Activated CD8-positive, alpha-beta T cell treated with anti-CD3 and anti-CD28 coated beads for 36 hours (primary cell): ENCODE measurements around the gene PRND. TPM values are rescaled to one million over a fixed set of nuclear protein-coding genes. Genes with fewer than 3 reads are reported as not detected.

Experiments used
- ATAC-seq: fragments of 200-7000 bp; cut with Tn5 transposase; one replicate; pipeline ENCODE4 v1.10.0; 2021; ENCODE audit warnings: mild to moderate bottlenecking, moderate library complexity
- CTCF ChIA-PET: fragments of 350-600 bp; sonication (Branson Sonifier 250); formaldehyde crosslinking; loops from one replicate; lab custom pipeline; 2021; ENCODE audit warnings: antibody characterized with exemption; lab: Charles Lee
- POLR2A ChIA-PET: fragments of 350-600 bp; sonication (Branson Sonifier 250); formaldehyde crosslinking; loops from one replicate; lab custom pipeline; 2021; ENCODE audit warnings: antibody characterized with exemption; lab: Charles Lee
- DNase-seq: peaks from one replicate; pipeline ENCODE4 v3.0.0-alpha.2; 2020
- H3K27ac Mint-ChIP-seq: one replicate; pipeline ENCODE4 v1.8.0; 2021; ENCODE audit warnings: mild to moderate bottlenecking, mixed read lengths
- H3K27me3 Mint-ChIP-seq: one replicate; pipeline ENCODE4 v1.8.0; 2021; ENCODE audit warnings: mixed read lengths
- H3K36me3 Mint-ChIP-seq: one replicate; pipeline ENCODE4 v1.8.0; 2021; ENCODE audit warnings: low read depth, mixed read lengths
- H3K4me1 Mint-ChIP-seq: one replicate; pipeline ENCODE4 v1.8.0; 2021; ENCODE audit warnings: low read depth, mixed read lengths
- H3K4me3 Mint-ChIP-seq: one replicate; pipeline ENCODE4 v1.8.0; 2021; ENCODE audit warnings: mild to moderate bottlenecking, moderate library complexity, mixed read lengths
- H3K9me3 Mint-ChIP-seq: one replicate; pipeline ENCODE4 v1.8.0; 2021; ENCODE audit warnings: mixed read lengths
- CTCF ChIP-seq: fragments of 200-600 bp; IDR thresholded peaks from one replicate; pipeline ENCODE4 v1.8.0; 2022; ENCODE audit warnings: antibody characterized with exemption, mild to moderate bottlenecking
- intact Hi-C: fragments of 100-400 bp; cut with micrococcal nuclease; formaldehyde crosslinking; loops from one replicate; pipeline ENCODE4 v1.10.0; 2022
- total RNA-seq, 2 experiments: library from RNA; stranded (reverse); gene quantifications; one replicate each; pipeline ENCODE4 v1.2.3, GENCODE V29; 2021

PRND gene
- total RNA-seq, 2 experiments from 2014 or later = not detected

- intact Hi-C loops = no loop called here
- no peaks in the 10 kb centered on the region for H3K27me3 Mint-ChIP-seq
- TF ChIP-seq CTCF = no peak
- ATAC-seq (no peak), DNase-seq (no peak)
- POLR2A ChIA-PET = no interaction called here
- no peaks in the 10 kb centered on the region for H3K4me1 Mint-ChIP-seq
- no peak overlapping the region for H3K4me3 Mint-ChIP-seq
- CTCF ChIA-PET = no interaction called here
- H3K27ac Mint-ChIP-seq = no peak overlapping the region
- peaks cover 22% of the 10 kb centered on the region for H3K9me3 Mint-ChIP-seq
- H3K36me3 Mint-ChIP-seq = peaks cover 7% of the 10 kb centered on the region
Measured at GRCh38 chr20:4774207-4774606, 52.5 kb downstream of the PRND start.

GRCh38 chr20:4775322-4776078 lies 53.8 kb downstream of the PRND start:
- POLR2A ChIA-PET = no interaction called here
- Mint-ChIP-seq H3K4me3 (no peak overlapping the region), H3K4me1 (no peaks in the 10 kb centered on the region), H3K36me3 (peaks cover 7% of the 10 kb centered on the region), H3K9me3 (peaks cover 20% of the 10 kb centered on the region), H3K27me3 (no peaks in the 10 kb centered on the region), H3K27ac (no peak overlapping the region)
- TF ChIP-seq CTCF = no peak
- intact Hi-C loops = no loop called here
- DNase-seq (no peak), ATAC-seq (no peak)
- CTCF ChIA-PET = no interaction called here

- ChIA-PET POLR2A (no interaction called here), CTCF (no interaction called here)
- no peak for TF ChIP-seq CTCF
- Mint-ChIP-seq H3K36me3 (peaks cover 8% of the 10 kb centered on the region), H3K27me3 (no peaks in the 10 kb centered on the region), H3K9me3 (peaks cover 13% of the 10 kb centered on the region), H3K27ac (no peak overlapping the region), H3K4me1 (peaks cover 3% of the 10 kb centered on the region), H3K4me3 (no peak overlapping the region)
- intact Hi-C loops = no loop called here
- DNase-seq (no peak), ATAC-seq (no peak)
Measured at GRCh38 chr20:4776079-4776630, 54.4 kb downstream of the PRND start.

Other genes with a start within 250 kb of the PRND start
- 10 to 100 TPM; 32.6 to 33.3 TPM for gene PRNP, start 35.5 kb upstream of the PRND start, total RNA-seq
- 10 to 100 TPM; 33.7 to 36.2 TPM for gene RASSF2, start 101.7 kb downstream of the PRND start, total RNA-seq